Measurements from ENCODE around the gene LETMD1. TPM values are rescaled to one million over a fixed set of nuclear protein-coding genes. Genes with fewer than 3 reads are reported as not detected.

LETMD1 gene
- total RNA-seq, 1 experiment from 2014 or later, result 65.8 TPM

- intact Hi-C loops (cut with micrococcal nuclease), result no loop called here
- ChIA-PET CTCF (interaction anchor here (1.7 kb wide), 1 partner anchor 9 kb away, joined by 4 read pairs; no protein-coding TSS in a partner anchor), POLR2A (interaction anchor here (0.7 to 3.6 kb wide), 2 partner anchors 9 to 13 kb away, joined by 3 to 14 read pairs; no protein-coding TSS in a partner anchor)
- Mint-ChIP-seq H3K4me1 (ENCODE audit: insufficient read depth, unreplicated experiment) (peaks cover 8% of the 10 kb centered on the region), H3K9me3 (ENCODE audit: unreplicated experiment) (no peaks in the 10 kb centered on the region), H3K36me3 (ENCODE audit: insufficient read depth, unreplicated experiment) (peaks cover 100% of the 10 kb centered on the region), H3K4me3 (ENCODE audit: unreplicated experiment) (no peak overlapping the region), H3K27ac (ENCODE audit: low read depth, unreplicated experiment) (no peak overlapping the region), H3K27me3 (ENCODE audit: insufficient read depth, unreplicated experiment) (no peaks in the 10 kb centered on the region)
- BruUV-seq (replicated peaks), result no TSS peak
- peak; percentile 9 for DNase-seq (ENCODE audit: unreplicated experiment)
- TF ChIP-seq, protein P1, sequence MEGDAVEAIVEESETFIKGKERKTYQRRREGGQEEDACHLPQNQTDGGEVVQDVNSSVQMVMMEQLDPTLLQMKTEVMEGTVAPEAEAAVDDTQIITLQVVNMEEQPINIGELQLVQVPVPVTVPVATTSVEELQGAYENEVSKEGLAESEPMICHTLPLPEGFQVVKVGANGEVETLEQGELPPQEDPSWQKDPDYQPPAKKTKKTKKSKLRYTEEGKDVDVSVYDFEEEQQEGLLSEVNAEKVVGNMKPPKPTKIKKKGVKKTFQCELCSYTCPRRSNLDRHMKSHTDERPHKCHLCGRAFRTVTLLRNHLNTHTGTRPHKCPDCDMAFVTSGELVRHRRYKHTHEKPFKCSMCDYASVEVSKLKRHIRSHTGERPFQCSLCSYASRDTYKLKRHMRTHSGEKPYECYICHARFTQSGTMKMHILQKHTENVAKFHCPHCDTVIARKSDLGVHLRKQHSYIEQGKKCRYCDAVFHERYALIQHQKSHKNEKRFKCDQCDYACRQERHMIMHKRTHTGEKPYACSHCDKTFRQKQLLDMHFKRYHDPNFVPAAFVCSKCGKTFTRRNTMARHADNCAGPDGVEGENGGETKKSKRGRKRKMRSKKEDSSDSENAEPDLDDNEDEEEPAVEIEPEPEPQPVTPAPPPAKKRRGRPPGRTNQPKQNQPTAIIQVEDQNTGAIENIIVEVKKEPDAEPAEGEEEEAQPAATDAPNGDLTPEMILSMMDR (IDR thresholded peaks at IDR 0.05; ENCODE audit: unreplicated experiment), result no peak
Observed at GRCh38 chr12:51065530-51065929, 17.4 kb downstream of the LETMD1 start.

DNA sequence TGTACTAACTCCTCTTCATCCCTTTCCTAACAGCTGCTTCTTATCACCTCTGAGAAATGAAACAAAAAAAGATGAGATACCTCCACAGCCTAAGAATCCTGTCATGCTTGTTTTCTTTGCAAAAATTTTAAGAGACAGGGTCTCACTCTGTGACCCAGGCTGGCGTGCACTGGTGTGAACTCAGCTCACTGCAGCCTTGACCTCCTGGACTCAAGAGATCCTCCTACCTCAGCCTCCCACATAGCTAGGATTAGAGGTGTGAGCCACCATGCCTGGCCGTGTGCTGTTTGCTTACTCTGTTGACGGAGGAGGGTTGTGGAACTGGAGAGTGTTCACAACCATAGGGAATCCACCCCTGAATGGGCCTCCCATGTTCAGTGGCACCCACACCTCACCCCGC, 19.1 kb downstream of the LETMD1 start:
- CTCF ChIA-PET, result interaction anchor here (1.7 kb wide), 1 partner anchor 11 kb away, joined by 4 read pairs; no protein-coding TSS in a partner anchor

GRCh38 chr12:51067771-51068170, 19.6 kb downstream of the LETMD1 start:
- Mint-ChIP-seq H3K36me3 (ENCODE audit: insufficient read depth, unreplicated experiment) (peaks cover 100% of the 10 kb centered on the region), H3K9me3 (ENCODE audit: unreplicated experiment) (no peaks in the 10 kb centered on the region), H3K27ac (ENCODE audit: low read depth, unreplicated experiment) (no peak overlapping the region), H3K4me1 (ENCODE audit: insufficient read depth, unreplicated experiment) (peaks cover 10% of the 10 kb centered on the region), H3K4me3 (ENCODE audit: unreplicated experiment) (no peak overlapping the region), H3K27me3 (ENCODE audit: insufficient read depth, unreplicated experiment) (no peaks in the 10 kb centered on the region)
- intact Hi-C loops (cut with micrococcal nuclease), result no loop called here
- no peak for DNase-seq (ENCODE audit: unreplicated experiment)
- POLR2A ChIA-PET, result interaction anchor here (1.0 to 3.6 kb wide), 4 partner anchors 11 to 303 kb away, joined by 3 to 14 read pairs (median 4); partner anchors contain the start of gene CSRNP2
- CTCF ChIA-PET, result interaction anchor here (0.6 kb wide), 1 partner anchor 71 kb away, joined by 3 read pairs; no protein-coding TSS in a partner anchor
- no TSS peak for BruUV-seq (replicated peaks)
- TF ChIP-seq, protein P1 (IDR thresholded peaks at IDR 0.05; ENCODE audit: unreplicated experiment), result no peak

More for the DNA sequence above, 19.1 kb downstream of the LETMD1 start:
- no TSS peak for BruUV-seq (replicated peaks)
- Mint-ChIP-seq H3K27ac (ENCODE audit: low read depth, unreplicated experiment) (no peak overlapping the region), H3K4me1 (ENCODE audit: insufficient read depth, unreplicated experiment) (peaks cover 10% of the 10 kb centered on the region), H3K27me3 (ENCODE audit: insufficient read depth, unreplicated experiment) (no peaks in the 10 kb centered on the region), H3K36me3 (ENCODE audit: insufficient read depth, unreplicated experiment) (peaks cover 100% of the 10 kb centered on the region), H3K4me3 (ENCODE audit: unreplicated experiment) (no peak overlapping the region), H3K9me3 (ENCODE audit: unreplicated experiment) (no peaks in the 10 kb centered on the region)
- no peak for DNase-seq (ENCODE audit: unreplicated experiment)
- intact Hi-C loops (cut with micrococcal nuclease), result no loop called here
- POLR2A ChIA-PET, result interaction anchor here (0.6 to 3.6 kb wide), 5 partner anchors 11 to 302 kb away, joined by 3 to 14 read pairs (median 4); partner anchors contain the start of gene CSRNP2
- TF ChIP-seq, protein P1 (IDR thresholded peaks at IDR 0.05; ENCODE audit: unreplicated experiment), result no peak

DNA sequence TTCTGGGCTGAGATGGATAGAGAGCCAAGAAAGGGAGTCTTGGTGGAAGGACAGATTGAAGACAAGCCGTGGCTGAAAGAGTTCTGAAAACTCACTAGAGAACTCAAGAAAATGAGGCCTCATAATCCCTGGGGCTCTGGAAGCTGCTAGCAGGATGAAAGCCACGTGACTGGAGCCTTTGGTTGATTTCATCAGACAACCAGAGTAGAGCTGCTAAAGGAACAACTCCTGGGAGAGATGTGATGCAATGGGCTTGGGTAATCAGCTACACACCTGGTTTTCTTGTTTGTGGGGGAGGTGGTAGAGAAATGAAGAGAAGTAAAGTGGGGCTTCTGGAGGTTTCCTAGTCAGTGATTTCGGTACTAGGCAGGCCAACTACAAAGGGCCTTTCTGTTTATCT, 21.9 kb downstream of the LETMD1 start:
- intact Hi-C loops (cut with micrococcal nuclease), result no loop called here
- TF ChIP-seq, protein P1 (IDR thresholded peaks at IDR 0.05; ENCODE audit: unreplicated experiment), result no peak
- peak overlapping the region; percentile 83 for H3K27ac Mint-ChIP-seq (ENCODE audit: low read depth, unreplicated experiment)
- no TSS peak for BruUV-seq (replicated peaks)
- peaks cover 10% of the 10 kb centered on the region for H3K4me1 Mint-ChIP-seq (ENCODE audit: insufficient read depth, unreplicated experiment)
- peak; percentile 97 for DNase-seq (ENCODE audit: unreplicated experiment)
- CTCF ChIA-PET, result interaction anchor here (0.6 to 1.2 kb wide), 2 partner anchors 12 to 13 kb away, joined by 3 to 4 read pairs; partner anchors contain the start of gene CSRNP2
- H3K9me3 Mint-ChIP-seq (ENCODE audit: unreplicated experiment), result no peaks in the 10 kb centered on the region
- H3K27me3 Mint-ChIP-seq (ENCODE audit: insufficient read depth, unreplicated experiment), result no peaks in the 10 kb centered on the region
- peaks cover 99% of the 10 kb centered on the region for H3K36me3 Mint-ChIP-seq (ENCODE audit: insufficient read depth, unreplicated experiment)
- peak overlapping the region; percentile 35 for H3K4me3 Mint-ChIP-seq (ENCODE audit: unreplicated experiment)
- POLR2A ChIA-PET, result interaction anchor here (0.5 to 7.2 kb wide), 19 partner anchors 9 to 1868 kb away, joined by 3 to 70 read pairs (median 5); partner anchors contain the start of genes CSRNP2, DAZAP2, LETMD1 and POU6F1
